Inflammatory macrophage treated with lipopolysaccharide for 4 hours (primary cell): Measurements from ENCODE around the gene ADGRL1.
"Not testable (repeated sequence)": the region's sequence is repeated elsewhere in the genome, so short reads cannot be mapped to it uniquely, and the experiment has no call there.

ENCODE experiments used
- DNase-seq: peaks from one replicate; pipeline ENCODE4 v3.0.0-alpha.2; 2020

The ADGRL1 gene

GRCh38 chr19:14186684-14187083, 19.3 kb downstream of the ADGRL1 start:
- not testable (repeated sequence) for DNase-seq

GRCh38 chr19:14185691-14186090, 20.3 kb downstream of the ADGRL1 start:
- DNase-seq, result not testable (repeated sequence)

GRCh38 chr19:14185158-14185557, 20.8 kb downstream of the ADGRL1 start:
- DNase-seq, result no peak

GRCh38 chr19:14183741-14184350, 22.1 kb downstream of the ADGRL1 start:
- DNase-seq, result no peak

- DNase-seq, result no peak
These were observed 23.5 kb downstream of the ADGRL1 start for GRCh38 chr19:14182476-14182875.

GRCh38 chr19:14181906-14182305, 24.1 kb downstream of the ADGRL1 start:
- no peak for DNase-seq

GRCh38 chr19:14181199-14181598, 24.8 kb downstream of the ADGRL1 start:
- DNase-seq, result not testable (repeated sequence)

- no peak for DNase-seq
These were observed 28.4 kb downstream of the ADGRL1 start for GRCh38 chr19:14177496-14178074.

- no peak for DNase-seq
These were observed 30.6 kb downstream of the ADGRL1 start for GRCh38 chr19:14175351-14175792.

- no peak for DNase-seq
These were observed 31.1 kb downstream of the ADGRL1 start for GRCh38 chr19:14174883-14175282.

- no peak for DNase-seq
These were observed 37.0 kb downstream of the ADGRL1 start for GRCh38 chr19:14168993-14169392.

- no peak for DNase-seq
These were observed 37.6 kb downstream of the ADGRL1 start for GRCh38 chr19:14168259-14168972.

GRCh38 chr19:14167576-14168138, 38.3 kb downstream of the ADGRL1 start:
- DNase-seq, result peak; percentile 51

- DNase-seq, result peak; percentile 28
These were observed 38.9 kb downstream of the ADGRL1 start for GRCh38 chr19:14166999-14167575.

- peak; percentile 4 for DNase-seq
These were observed 39.8 kb downstream of the ADGRL1 start for GRCh38 chr19:14165990-14166830.

- DNase-seq, result no peak
These were observed 41.1 kb downstream of the ADGRL1 start for GRCh38 chr19:14164724-14165493.

- no peak for DNase-seq
These were observed 41.9 kb downstream of the ADGRL1 start for GRCh38 chr19:14164082-14164481.

- DNase-seq, result no peak
These were observed 43.1 kb downstream of the ADGRL1 start for GRCh38 chr19:14162871-14163297.

- DNase-seq, result no peak
These were observed 44.7 kb downstream of the ADGRL1 start for GRCh38 chr19:14161305-14161704.

GRCh38 chr19:14160017-14160703, 45.8 kb downstream of the ADGRL1 start:
- DNase-seq, result no peak

- DNase-seq, result no peak
These were observed 46.9 kb downstream of the ADGRL1 start for GRCh38 chr19:14159059-14159458.
